ENCODE data around the gene TNFSF12. TPM values are rescaled to one million over a fixed set of nuclear protein-coding genes. Genes with fewer than 3 reads are reported as not detected.
A peak's percentile ranks its signal among the peaks of the same experiment; 100 is the strongest.

The TNFSF12 gene
- total RNA-seq, 1 experiment from 2014 or later, result 7.1 TPM

GRCh38 chr17:7582396-7583252 lies 33.8 kb downstream of the TNFSF12 start:
- H3K4me3 Mint-ChIP-seq, result peak overlapping the region; percentile 98
- H3K23me2 ChIP-seq (ENCODE audit: insufficient read length, low read depth, low read length, poor library complexity, severe bottlenecking), result peaks cover 3% of the 10 kb centered on the region
- H2BK12ac ChIP-seq (ENCODE audit: insufficient read length, low read depth, low read length), result peak overlapping the region; percentile 58
- peaks cover 37 to 54% of the 10 kb centered on the region in 2 experiments for H3K4me1 Mint-ChIP-seq
- H3K9me3 ChIP-seq (ENCODE audit: control insufficient read depth, low read depth, low read length), result no peaks in the 10 kb centered on the region
- H3K56ac ChIP-seq (ENCODE audit: insufficient read length, low read depth, low read length), result no peak overlapping the region
- DNase-seq, result peak; percentile 46
- H3K27ac ChIP-seq (ENCODE audit: insufficient read length, low read depth, low read length), result peak overlapping the region; percentile 96
- WGBS (ENCODE audit: extremely low coverage, insufficient read length, low lambda C conversion rate), result no CpG with 5 or more reads among the region's 36 CpGs
- peak overlapping the region; percentile 96 for H4K91ac ChIP-seq (ENCODE audit: insufficient read length, low read depth, low read length)
- no peak overlapping the region for H2BK5ac ChIP-seq (ENCODE audit: insufficient read length, low read length)
- no peaks in the 10 kb centered on the region; the same call in none of the 2 replicates for H3K27me3 Mint-ChIP-seq (ENCODE audit: low read depth)
- H3K36me3 Mint-ChIP-seq (ENCODE audit: insufficient read depth in 1 of 3, low read depth in 3 of 3), result peaks cover 18 to 48% (median 39%) of the 10 kb centered on the region in 3 experiments
- H3K27ac Mint-ChIP-seq, result peak overlapping the region; percentile 100; a peak in 5 of 7 replicates
- H3K23ac ChIP-seq (ENCODE audit: insufficient read length, low read depth, low read length), result no peak overlapping the region
- H3K9me3 Mint-ChIP-seq, result peaks cover 0 to 3% of the 10 kb centered on the region in 2 experiments; a peak in 1 of 5 replicates
- H2AK5ac ChIP-seq (ENCODE audit: insufficient read length, low read length), result no peak overlapping the region
- peak overlapping the region; percentile 89 for H3K9ac ChIP-seq (ENCODE audit: extremely low read depth, insufficient read length, low read length)
- H3K14ac ChIP-seq (ENCODE audit: insufficient read depth, low read length), result peak overlapping the region; percentile 97
- no peak overlapping the region for H3T11ph ChIP-seq (ENCODE audit: low read length)
- no peaks in the 10 kb centered on the region; the same call in 1 of the 2 replicates for H3K79me2 ChIP-seq (ENCODE audit: insufficient read depth, low read length)
- peak overlapping the region; percentile 70 for H3K4ac ChIP-seq (ENCODE audit: low read depth, low read length)
- H2BK120ac ChIP-seq (ENCODE audit: low read depth, low read length, poor library complexity, severe bottlenecking), result no peak overlapping the region
- H3K4me2 ChIP-seq (ENCODE audit: insufficient read depth, insufficient read length, low read length), result peak overlapping the region; percentile 79
- no peaks in the 10 kb centered on the region for H3K27me3 ChIP-seq (ENCODE audit: insufficient read depth, low read length)
- no peak; the same call in 2 of the 3 replicates for TF ChIP-seq CTCF (conservative IDR thresholded peaks at IDR 0.05)
- H4K20me1 ChIP-seq (ENCODE audit: control insufficient read depth, insufficient read depth, insufficient read length), result no peaks in the 10 kb centered on the region
- peak overlapping the region; percentile 98 for H4K8ac ChIP-seq (replicated peaks; ENCODE audit: insufficient read length, low read depth, low read length)
- H3K79me1 ChIP-seq (ENCODE audit: insufficient read depth, low read depth, low read length, poor library complexity, severe bottlenecking), result no peaks in the 10 kb centered on the region
- no peak overlapping the region for H2AFZ ChIP-seq (ENCODE audit: low read length)
- no peak overlapping the region for H2BK15ac ChIP-seq (ENCODE audit: low read depth, low read length)
- H3K18ac ChIP-seq (ENCODE audit: insufficient read length, low read depth, low read length), result peak overlapping the region; percentile 88
- H2BK20ac ChIP-seq (ENCODE audit: low read depth, low read length, poor library complexity, severe bottlenecking), result no peak overlapping the region
- H3K4me1 ChIP-seq (ENCODE audit: insufficient read depth, low read length), result no peaks in the 10 kb centered on the region
- H4K5ac ChIP-seq (ENCODE audit: insufficient read length, low read depth, low read length), result peak overlapping the region; percentile 99

Data from H9 (cell line).